A549 (cell line): ENCODE measurements around the gene BCL11B. TPM values are rescaled to one million over a fixed set of nuclear protein-coding genes. Genes with fewer than 3 reads are reported as not detected.

Experiments
- ATAC-seq, 2 experiments: fragments of 200-7000 bp in 1 of 2; fragments of >200 bp in 1 of 2; cut with Nextera tagmentation in 1 of 2; cut with Tn5 transposase in 1 of 2; 3 replicates each; pipeline versions ENCODE4 v1.8.0 to v1.9.1; 2018 to 2020; ENCODE audit warnings: mild to moderate bottlenecking in 1 of 2, moderate library complexity in 1 of 2
- CTCF ChIA-PET: fragments of 300-600 bp; sonication (Branson Sonifier 250); formaldehyde crosslinking; extraction: SDS; loops from one replicate; lab custom pipeline; 2021; ENCODE audit warnings: antibody characterized with exemption, inconsistent platforms; lab: Yijun Ruan, JAX
- POLR2A ChIA-PET: fragments of 350-600 bp; formaldehyde crosslinking; extraction: SDS; loops from one replicate; lab custom pipeline; 2021; ENCODE audit warnings: antibody characterized with exemption, inconsistent platforms; lab: Yijun Ruan, JAX
- DNase-seq, 2 experiments: peaks; one replicate each; pipeline versions ENCODE4 v3.0.0 to v3.0.0-alpha.2; 2011 to 2016; ENCODE audit warnings: low read depth in 1 of 2, low spot score in 1 of 2
- FAIRE-seq: peaks from 2 replicates; lab custom pipeline; 2011; peaks lifted over from hg19 to GRCh38; lab: Jason Lieb, UNC
- H3K27ac ChIP-seq, 2 experiments: fragments of >200 bp; sonication (Bioruptor Twin); formaldehyde crosslinking; 3 replicates each; pipeline ENCODE4 v1.5.1; 2016 to 2017
- H3K4me1 ChIP-seq: fragments of >200 bp; sonication (Bioruptor Twin); formaldehyde crosslinking; 3 replicates; pipeline ENCODE4 v1.6.1; 2016
- H3K4me2 ChIP-seq: fragments of >200 bp; sonication (Bioruptor Twin); formaldehyde crosslinking; 3 replicates; pipeline ENCODE4 v1.6.1; 2016
- H3K4me3 ChIP-seq: fragments of >200 bp; sonication (Bioruptor Twin); formaldehyde crosslinking; 3 replicates; pipeline ENCODE4 v1.5.1; 2016
- H3K9me3 ChIP-seq: fragments of >200 bp; sonication (Bioruptor Twin); formaldehyde crosslinking; 3 replicates; pipeline ENCODE4 v1.6.1; 2016
- EHMT2 ChIP-seq: fragments of 200-600 bp; sonication (generic); IDR thresholded peaks from 2 replicates; pipeline ENCODE4 v1.6.1; 2016; ENCODE audit warnings: antibody characterized with exemption, low read depth, mild to moderate bottlenecking, moderate library complexity
- EP300 ChIP-seq, 2 experiments: fragments of >200 bp; sonication (Bioruptor Twin); formaldehyde crosslinking; IDR thresholded peaks; 2 replicates in 1 of 2; 3 replicates in 1 of 2; pipeline ENCODE4 v1.6.1; 2016 to 2017
- HDAC2 ChIP-seq: fragments of 200-600 bp; sonication (generic); IDR thresholded peaks from 2 replicates; pipeline ENCODE4 v1.6.1; 2016
- HOXB13 ChIP-seq: fragments of 250-450 bp; sonication (Bioruptor Pico); IDR thresholded peaks from 2 replicates; pipeline ENCODE4 v1.5.0; 2020; ENCODE audit warnings: low read depth, mild to moderate bottlenecking, moderate library complexity
- HOXB5 ChIP-seq: fragments of 250-450 bp; sonication (Bioruptor Pico); IDR thresholded peaks from 2 replicates; pipeline ENCODE4 v1.5.0; 2020; ENCODE audit warnings: mild to moderate bottlenecking, moderate library complexity
- JUN ChIP-seq, 2 experiments: fragments of >200 bp; sonication (Bioruptor Twin); formaldehyde crosslinking; IDR thresholded peaks; 2 replicates in 1 of 2; 3 replicates in 1 of 2; pipeline ENCODE4 v1.6.1; 2016 to 2017
- KDM1A ChIP-seq: fragments of 200-600 bp; sonication (generic); IDR thresholded peaks from 2 replicates; pipeline ENCODE4 v1.6.1; 2016; ENCODE audit warnings: low read depth, mild to moderate bottlenecking
- MYC ChIP-seq: IDR thresholded peaks from 2 replicates; pipeline ENCODE4 v1.6.1; 2012; ENCODE audit warnings: mild to moderate bottlenecking, inconsistent platforms, low read length, improper control_type of control experiment, borderline replicate concordance
- RAD21 ChIP-seq, 2 experiments: fragments of >200 bp in 1 of 2; sonication (Bioruptor Twin) in 1 of 2; formaldehyde crosslinking in 1 of 2; IDR thresholded peaks in 1 of 2; conservative IDR thresholded peaks in 1 of 2; 2 replicates in 1 of 2; 3 replicates in 1 of 2; pipeline ENCODE4 v1.6.1; 2012 to 2018; ENCODE audit warnings: inconsistent platforms in 1 of 2
- RFX5 ChIP-seq: fragments of 450-650 bp; IDR thresholded peaks from 2 replicates; pipeline ENCODE4 v1.7.1; 2014; ENCODE audit warnings: antibody characterized with exemption, mild to moderate bottlenecking, moderate library complexity
- ZC3H11A ChIP-seq: fragments of 450-650 bp; IDR thresholded peaks from 2 replicates; pipeline ENCODE4 v1.6.1; 2014; ENCODE audit warnings: antibody characterized with exemption, mild to moderate bottlenecking
- ZSCAN20 ChIP-seq: fragments of 250-450 bp; sonication (Bioruptor Pico); IDR thresholded peaks from 2 replicates; pipeline ENCODE4 v1.8.0; 2022; ENCODE audit warnings: mild to moderate bottlenecking, moderate library complexity
- WGBS: methylation state at CpG from one replicate; pipeline ENCODE4 v1.1.6; 2017; ENCODE audit errors: missing lambda C conversion rate; 5-methylcytosine and 5-hydroxymethylcytosine counted together
- polyA plus RNA-seq, 4 experiments: library from polyadenylated mRNA; depleted of rRNA in 3 of 4; stranded (reverse); fragments of >200 nt; fragmentation: RNase III in 1 of 4; extraction: RNeasy Plus Mini Kit Qiagen cat#74134 plus additional on column Dnase treatment in 1 of 4; gene quantifications; 2 replicates in 3 of 4; 3 replicates in 1 of 4; pipeline ENCODE4 v1.2.3, GENCODE V29; 2011 to 2017
- TF ChIP-seq, protein P1 (sequence below): IDR thresholded peaks from 2 replicates; pipeline ENCODE4 v1.6.1; 2012
- TF ChIP-seq, protein P2 (sequence below): fragments of 250-450 bp; sonication (Bioruptor Pico); IDR thresholded peaks from 2 replicates; pipeline ENCODE4 v1.5.0; 2021; ENCODE audit warnings: mild to moderate bottlenecking, moderate library complexity, borderline replicate concordance
- TF ChIP-seq, protein P3 (sequence below): fragments of 450-650 bp; IDR thresholded peaks from 2 replicates; pipeline ENCODE4 v1.6.1; 2014; ENCODE audit warnings: antibody characterized with exemption
- TF ChIP-seq, protein P4 (sequence below): fragments of 150-350 bp; IDR thresholded peaks from 2 replicates; pipeline ENCODE4 v1.6.1; 2014; ENCODE audit warnings: low read depth, mild to moderate bottlenecking, low read length

Gene BCL11B
- polyA plus RNA-seq, 2 of the 4 experiments (the other 2 are of a cell fraction) = 0.43 to 0.49 TPM

DNA sequence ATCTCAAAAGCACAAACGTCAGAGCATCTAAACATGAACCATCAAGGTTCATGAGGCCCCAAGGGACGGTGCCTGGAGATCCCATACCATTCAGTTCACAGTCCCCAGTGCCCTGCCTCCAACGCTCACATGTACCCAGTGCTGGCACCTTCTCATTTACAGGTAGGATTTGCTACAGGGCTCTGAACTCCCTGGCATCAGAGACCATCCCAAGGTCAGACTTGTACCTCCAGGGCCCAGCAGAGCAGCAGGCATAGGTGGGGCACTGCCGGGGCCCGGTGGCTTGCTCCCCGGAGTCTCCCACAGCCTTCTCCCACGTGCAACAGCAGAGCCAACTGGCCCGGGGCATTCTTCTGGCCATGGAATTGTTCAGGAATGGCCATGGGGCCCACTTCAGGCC lies 114.8 kb downstream of the BCL11B start:
- H3K4me2 ChIP-seq = no peak overlapping the region
- WGBS = 66% methylated on average over 8 of the region's 8 CpGs
- CTCF ChIA-PET = no interaction called here
- DNase-seq = no peak
- FAIRE-seq = no peak
- no peak for ATAC-seq
- no peaks in the 10 kb centered on the region for H3K4me1 ChIP-seq
- no peak overlapping the region for H3K27ac ChIP-seq
- TF ChIP-seq HOXB5 (CRISPR knock-in tag) (no peak), HDAC2 (no peak), KDM1A (no peak), RAD21 (conservative IDR thresholded peaks at IDR 0.05 in 1 of 2, IDR thresholded peaks at IDR 0.05 in 1 of 2) (no peak)
- TF ChIP-seq, protein P1, sequence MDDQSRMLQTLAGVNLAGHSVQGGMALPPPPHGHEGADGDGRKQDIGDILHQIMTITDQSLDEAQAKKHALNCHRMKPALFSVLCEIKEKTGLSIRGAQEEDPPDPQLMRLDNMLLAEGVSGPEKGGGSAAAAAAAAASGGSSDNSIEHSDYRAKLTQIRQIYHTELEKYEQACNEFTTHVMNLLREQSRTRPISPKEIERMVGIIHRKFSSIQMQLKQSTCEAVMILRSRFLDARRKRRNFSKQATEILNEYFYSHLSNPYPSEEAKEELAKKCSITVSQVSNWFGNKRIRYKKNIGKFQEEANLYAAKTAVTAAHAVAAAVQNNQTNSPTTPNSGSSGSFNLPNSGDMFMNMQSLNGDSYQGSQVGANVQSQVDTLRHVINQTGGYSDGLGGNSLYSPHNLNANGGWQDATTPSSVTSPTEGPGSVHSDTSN = no peak
- TF ChIP-seq, protein P2, sequence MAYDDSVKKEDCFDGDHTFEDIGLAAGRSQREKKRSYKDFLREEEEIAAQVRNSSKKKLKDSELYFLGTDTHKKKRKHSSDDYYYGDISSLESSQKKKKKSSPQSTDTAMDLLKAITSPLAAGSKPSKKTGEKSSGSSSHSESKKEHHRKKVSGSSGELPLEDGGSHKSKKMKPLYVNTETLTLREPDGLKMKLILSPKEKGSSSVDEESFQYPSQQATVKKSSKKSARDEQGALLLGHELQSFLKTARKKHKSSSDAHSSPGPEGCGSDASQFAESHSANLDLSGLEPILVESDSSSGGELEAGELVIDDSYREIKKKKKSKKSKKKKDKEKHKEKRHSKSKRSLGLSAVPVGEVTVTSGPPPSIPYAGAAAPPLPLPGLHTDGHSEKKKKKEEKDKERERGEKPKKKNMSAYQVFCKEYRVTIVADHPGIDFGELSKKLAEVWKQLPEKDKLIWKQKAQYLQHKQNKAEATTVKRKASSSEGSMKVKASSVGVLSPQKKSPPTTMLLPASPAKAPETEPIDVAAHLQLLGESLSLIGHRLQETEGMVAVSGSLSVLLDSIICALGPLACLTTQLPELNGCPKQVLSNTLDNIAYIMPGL (CRISPR knock-in tag) = no peak
- TF ChIP-seq, all 56 proteins: peak for 0
- H3K9me3 ChIP-seq = no peaks in the 10 kb centered on the region
- H3K4me3 ChIP-seq = no peak overlapping the region
- POLR2A ChIA-PET = no interaction called here

DNA sequence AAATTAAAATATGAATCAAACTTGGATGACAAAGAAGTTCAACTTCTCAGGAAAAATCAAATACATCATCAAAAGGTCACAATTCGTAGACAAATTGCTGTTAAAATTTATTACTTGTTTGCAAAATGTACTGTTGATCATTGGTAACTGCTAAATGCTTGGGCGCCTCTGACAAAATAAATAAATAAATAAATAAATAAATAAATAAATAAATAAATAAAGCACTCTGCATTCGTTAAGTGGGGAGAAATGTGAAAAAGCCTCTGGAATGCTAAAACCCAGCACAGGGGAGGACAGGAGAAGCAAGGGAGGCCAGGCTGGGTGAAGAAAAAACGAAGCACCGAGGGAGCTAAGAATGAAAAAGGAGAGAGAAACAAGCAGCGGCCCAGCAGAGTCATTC lies 115.2 kb downstream of the BCL11B start:
- no peaks in the 10 kb centered on the region for H3K4me1 ChIP-seq
- H3K9me3 ChIP-seq = no peaks in the 10 kb centered on the region
- TF ChIP-seq RFX5 (no peak), ZC3H11A (peak; percentile 89)
- WGBS = 51% methylated on average over 6 of the region's 6 CpGs
- no peak for DNase-seq
- no peak overlapping the region for H3K27ac ChIP-seq
- no peak overlapping the region for H3K4me2 ChIP-seq
- CTCF ChIA-PET = no interaction called here
- ATAC-seq = no peak
- POLR2A ChIA-PET = no interaction called here
- H3K4me3 ChIP-seq = no peak overlapping the region
- FAIRE-seq = no peak

DNA sequence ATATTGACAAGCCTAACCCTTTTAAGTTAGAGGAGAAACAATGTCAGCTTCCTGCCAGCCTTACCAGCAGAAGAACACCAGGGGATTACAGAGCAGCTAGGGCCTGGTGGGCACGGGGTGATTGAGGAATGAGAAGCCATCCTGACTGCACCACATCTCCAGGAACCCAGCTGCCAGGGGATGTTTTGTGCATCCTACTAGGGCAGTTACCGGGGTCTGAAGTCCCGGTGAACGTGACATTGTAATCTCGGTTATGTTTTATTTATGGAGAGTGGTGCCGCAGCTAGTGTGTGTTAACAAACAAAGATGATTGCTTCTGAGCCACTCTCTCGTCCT lies 115.9 kb downstream of the BCL11B start:
- Histone ChIP-seq H3K4me1 (no peaks in the 10 kb centered on the region), H3K4me2 (no peak overlapping the region), H3K4me3 (no peak overlapping the region), H3K27ac (no peak overlapping the region), H3K9me3 (no peaks in the 10 kb centered on the region)
- 51% methylated on average over 7 of the region's 7 CpGs for WGBS
- ChIA-PET POLR2A (no interaction called here), CTCF (no interaction called here)
- ATAC-seq (no peak), FAIRE-seq (no peak), DNase-seq (no peak)
- TF ChIP-seq JUN (IDR thresholded peaks at IDR 0.05) (no peak), HOXB13 (no peak), EP300 (IDR thresholded peaks at IDR 0.05) (no peak), ZSCAN20 (no peak), KDM1A (no peak), EHMT2 (no peak), MYC (no peak)
- TF ChIP-seq, protein P3, sequence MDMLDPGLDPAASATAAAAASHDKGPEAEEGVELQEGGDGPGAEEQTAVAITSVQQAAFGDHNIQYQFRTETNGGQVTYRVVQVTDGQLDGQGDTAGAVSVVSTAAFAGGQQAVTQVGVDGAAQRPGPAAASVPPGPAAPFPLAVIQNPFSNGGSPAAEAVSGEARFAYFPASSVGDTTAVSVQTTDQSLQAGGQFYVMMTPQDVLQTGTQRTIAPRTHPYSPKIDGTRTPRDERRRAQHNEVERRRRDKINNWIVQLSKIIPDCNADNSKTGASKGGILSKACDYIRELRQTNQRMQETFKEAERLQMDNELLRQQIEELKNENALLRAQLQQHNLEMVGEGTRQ = no peak
- TF ChIP-seq, protein P1 = no peak
- TF ChIP-seq, protein P4, sequence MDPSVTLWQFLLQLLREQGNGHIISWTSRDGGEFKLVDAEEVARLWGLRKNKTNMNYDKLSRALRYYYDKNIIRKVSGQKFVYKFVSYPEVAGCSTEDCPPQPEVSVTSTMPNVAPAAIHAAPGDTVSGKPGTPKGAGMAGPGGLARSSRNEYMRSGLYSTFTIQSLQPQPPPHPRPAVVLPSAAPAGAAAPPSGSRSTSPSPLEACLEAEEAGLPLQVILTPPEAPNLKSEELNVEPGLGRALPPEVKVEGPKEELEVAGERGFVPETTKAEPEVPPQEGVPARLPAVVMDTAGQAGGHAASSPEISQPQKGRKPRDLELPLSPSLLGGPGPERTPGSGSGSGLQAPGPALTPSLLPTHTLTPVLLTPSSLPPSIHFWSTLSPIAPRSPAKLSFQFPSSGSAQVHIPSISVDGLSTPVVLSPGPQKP = no peak
